ENCODE results near the gene GALNT2.
A peak's percentile ranks its signal among the peaks of the same experiment; 100 is the strongest.

The GALNT2 gene

DNA sequence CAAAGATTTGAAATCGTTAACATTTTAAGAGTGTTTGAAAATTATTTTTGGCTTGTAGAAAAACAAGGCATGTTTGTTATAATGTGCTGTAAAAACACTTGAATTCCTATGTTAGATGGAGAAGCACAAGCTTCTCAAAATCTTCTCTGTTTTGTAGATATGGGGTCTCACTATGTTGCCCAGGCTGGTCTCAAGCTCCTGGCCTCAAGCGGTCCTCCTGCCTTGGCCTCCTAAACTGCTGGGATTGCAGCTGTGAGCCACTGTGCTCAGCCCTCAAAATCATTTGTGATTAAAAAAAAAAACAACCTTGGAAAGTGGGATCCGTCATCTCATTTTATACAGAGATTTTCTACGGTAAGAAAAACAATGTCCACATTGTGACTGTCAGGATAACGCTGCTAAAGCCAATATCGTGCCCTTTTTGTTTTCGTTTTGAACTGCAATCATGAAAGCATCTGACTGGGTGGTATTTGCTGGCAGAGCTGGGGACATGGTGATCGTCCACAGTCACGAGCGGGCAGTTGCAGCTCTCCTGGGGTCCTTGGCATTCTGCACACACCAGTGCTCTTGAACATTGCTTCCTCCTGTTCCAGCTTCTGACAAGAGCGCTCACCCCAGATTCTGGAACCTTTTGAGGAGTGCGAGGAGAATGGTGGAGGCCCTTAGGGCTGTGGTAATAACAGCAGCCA lies 246.6 kb downstream of the GALNT2 start:
- DNase-seq, result no peak

DNA sequence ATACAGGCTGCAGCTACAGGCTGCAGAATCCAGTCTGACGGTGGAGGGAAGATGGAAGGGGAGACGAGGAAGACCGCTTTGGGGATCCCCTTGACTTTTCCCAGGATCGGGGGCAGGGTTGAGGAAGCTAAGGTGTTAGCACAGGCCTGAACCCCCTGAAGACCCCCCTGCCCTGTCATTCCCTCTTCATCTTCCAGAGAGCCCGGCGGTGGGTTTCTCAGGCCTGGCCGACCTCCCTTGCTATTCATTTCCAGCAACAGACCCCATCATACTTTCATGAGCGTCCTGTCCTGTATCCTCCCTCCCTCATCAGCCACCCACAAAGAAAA lies 247.1 kb downstream of the GALNT2 start:
- DNase-seq, result no peak

- DNase-seq, result no peak
Observed at GRCh38 chr1:230315099-230315498, 248.1 kb downstream of the GALNT2 start.

- no peak for DNase-seq
Observed at GRCh38 chr1:230316864-230317745, 250.1 kb downstream of the GALNT2 start.

DNA sequence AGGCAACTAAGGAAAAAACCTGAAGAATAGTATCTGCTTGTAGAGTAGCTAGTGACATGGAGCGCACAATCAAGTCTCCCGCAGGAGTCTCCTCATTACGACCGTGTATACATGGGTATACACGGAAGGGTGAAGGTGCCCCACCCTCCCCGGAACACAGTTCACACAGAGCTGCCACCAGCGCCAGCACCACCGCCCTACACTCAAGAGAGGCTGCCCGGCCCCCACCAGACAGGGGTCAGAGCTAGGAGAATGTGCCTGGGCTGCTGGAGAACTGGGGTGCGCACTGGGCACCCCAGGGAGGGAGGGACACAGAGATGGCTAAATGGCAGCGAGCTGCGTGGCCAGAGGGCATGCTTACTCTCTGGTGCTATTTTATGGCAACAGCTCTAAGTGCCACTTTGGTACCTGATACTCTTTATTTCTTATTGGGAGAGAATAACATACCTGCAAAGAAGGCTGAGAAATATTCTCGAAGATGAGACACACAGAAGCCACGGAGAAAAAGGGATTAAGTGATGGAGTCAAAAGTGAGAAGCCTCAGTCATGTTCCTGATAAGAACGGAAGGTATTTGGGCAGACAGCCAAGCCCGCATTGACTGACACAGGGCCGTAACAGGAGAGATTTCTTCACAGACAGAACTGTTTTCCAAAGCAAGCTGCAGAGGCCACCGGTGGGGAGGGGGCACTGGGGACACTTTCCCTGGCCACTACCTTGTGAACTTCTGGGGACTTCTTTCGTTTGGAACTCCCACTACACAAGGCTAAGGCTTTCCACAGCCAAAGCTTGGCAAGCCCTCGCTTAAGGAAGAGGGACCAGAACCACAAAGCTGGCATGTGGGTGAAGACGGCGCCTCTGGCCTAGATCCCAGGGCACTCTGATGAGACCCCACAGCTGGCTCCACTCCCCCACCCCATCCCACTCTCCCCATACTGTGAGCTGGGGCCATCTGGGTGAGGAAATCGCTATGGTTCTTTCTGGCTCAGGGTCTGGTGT lies 251.1 kb downstream of the GALNT2 start:
- no peak for DNase-seq

DNA sequence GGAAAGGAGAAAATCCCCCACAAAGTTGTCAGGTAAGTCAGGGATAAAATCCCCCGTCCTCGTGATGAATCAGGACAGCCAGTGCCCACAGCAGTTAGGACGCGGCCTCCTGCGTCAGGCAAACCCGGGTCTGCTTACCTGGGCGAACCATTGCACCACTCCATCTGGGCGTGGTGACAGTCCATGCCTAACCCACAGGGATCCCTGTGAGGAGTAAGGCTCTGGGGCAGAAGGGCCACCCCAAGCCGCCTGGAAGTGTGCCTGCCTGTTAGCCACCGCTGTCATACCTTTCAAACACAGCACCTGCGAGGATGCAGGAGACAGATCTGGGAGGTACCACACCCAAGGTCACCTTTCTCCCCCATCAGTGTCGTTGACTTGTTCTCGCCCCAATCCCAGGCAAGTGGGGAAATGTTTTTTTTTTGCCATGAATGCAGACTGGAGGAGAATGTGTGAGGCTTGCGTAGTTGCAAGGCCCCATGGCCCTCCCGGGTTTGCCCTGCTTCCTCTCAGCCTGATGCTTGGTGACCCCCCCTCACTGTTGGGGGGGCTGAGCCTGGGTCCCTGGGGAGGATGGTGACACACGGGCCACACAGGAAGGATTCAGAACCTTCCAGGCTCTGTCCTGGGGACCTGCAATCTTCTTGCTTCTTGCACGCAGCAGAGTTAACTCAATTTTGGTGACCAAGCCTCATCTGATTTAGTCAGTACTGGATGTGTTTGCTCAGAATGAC lies 252.1 kb downstream of the GALNT2 start:
- no peak for DNase-seq

DNA sequence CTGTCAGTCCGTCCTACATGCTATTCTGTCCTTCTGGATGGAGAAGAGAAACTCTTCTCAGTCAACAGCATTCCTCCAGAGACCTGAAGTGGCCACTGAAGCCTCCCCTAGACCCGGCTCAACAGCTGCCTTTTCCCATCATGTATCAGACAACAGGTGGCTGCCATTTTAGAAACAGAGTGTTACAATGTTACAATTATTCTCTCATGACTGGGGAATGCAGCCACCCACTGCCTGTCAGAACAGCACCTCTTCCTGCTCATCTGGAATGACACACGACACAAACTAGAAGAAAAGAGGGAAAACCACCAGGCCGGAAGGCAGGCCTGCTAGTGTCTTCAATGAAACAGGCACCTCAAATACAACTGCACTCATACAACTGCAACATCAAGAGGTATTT lies 253.8 kb downstream of the GALNT2 start:
- no peak for DNase-seq

- no peak for DNase-seq
Observed at GRCh38 chr1:230321341-230321740, 254.3 kb downstream of the GALNT2 start.

DNA sequence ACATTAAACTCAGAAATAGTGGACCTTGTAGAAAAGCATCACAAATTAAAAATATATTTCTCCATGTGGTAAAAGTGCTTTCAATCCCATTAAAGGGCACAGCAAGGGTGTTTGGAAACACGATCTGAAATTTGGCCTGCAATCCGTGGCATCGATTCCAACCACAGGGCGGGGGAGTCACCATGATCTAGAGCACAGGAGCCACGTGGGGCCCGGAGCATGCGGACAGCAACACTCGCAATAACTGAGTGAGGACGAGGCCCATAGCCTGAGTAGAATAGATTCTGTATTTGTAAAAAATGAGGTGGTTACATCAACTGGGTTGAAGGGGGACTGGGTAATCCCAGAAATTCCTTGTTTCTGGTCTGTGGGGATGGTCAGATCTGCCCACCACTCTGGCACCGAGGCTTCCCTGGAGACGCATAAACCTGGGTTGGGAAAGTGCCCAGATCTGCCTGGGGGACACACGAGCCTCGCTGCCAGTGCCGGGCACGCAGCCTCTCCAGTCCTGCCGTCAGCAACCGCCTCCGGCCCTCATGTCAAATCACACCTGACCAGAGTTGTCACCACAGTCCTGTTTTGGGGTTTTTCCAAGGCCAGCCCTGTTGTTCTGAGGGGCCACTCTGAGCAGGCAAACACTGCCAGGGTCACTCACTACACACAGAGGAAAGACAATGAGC lies 254.8 kb downstream of the GALNT2 start:
- DNase-seq, result no peak

GRCh38 chr1:230322421-230322756 lies 255.4 kb downstream of the GALNT2 start:
- no peak for DNase-seq

- no peak for DNase-seq
Observed at GRCh38 chr1:230322967-230323547, 256.0 kb downstream of the GALNT2 start.

DNA sequence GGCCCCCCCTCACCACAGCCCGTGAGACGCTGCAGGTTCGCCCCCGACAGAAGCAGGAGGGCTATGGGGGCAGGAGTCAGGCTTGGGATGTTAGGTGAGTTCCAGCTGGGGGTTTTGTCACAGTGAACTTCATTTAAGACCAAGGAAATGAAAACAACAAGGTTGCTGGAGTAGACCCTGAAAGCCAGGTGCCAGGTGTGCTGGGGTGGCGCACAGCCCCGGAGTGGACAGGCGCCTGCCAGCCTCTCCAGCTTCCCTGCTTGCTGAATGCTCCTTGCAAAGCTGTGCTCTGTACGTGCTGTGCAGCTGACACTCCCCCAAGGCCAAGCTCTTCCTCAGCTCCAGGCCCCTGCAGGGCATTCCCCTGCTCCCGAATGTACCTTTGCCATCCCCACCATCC lies 256.6 kb downstream of the GALNT2 start:
- DNase-seq, result no peak

GRCh38 chr1:230326971-230327891 lies 260.2 kb downstream of the GALNT2 start:
- DNase-seq, result no peak

GRCh38 chr1:230327892-230328284 lies 260.9 kb downstream of the GALNT2 start:
- peak; percentile 6 to 36 for DNase-seq

GRCh38 chr1:230328342-230329015 lies 261.4 kb downstream of the GALNT2 start:
- DNase-seq, result no peak

GRCh38 chr1:230330157-230330556 lies 263.1 kb downstream of the GALNT2 start:
- DNase-seq, result no peak

All from activated CD4-positive, alpha-beta T cell treated with anti-CD3 and anti-CD28 coated beads, Interleukin-2, amount 50 U/mL, for 4 hours (primary cell).